Lower leg skin (tissue), 4 donors: ENCODE results near the gene RDH5. TPM values are rescaled to one million over a fixed set of nuclear protein-coding genes. Genes with fewer than 3 reads are reported as not detected.

Experiments used
- DNase-seq, 2 donors: peaks; one replicate each; pipeline ENCODE4 v3.0.0-alpha.2; 2019; ENCODE audit warnings: low spot score in 2 of 2
- H3K4me3 ChIP-seq: fragments of 200-600 bp; sonication (generic); 2 replicates; pipeline ENCODE4 v1.5.1; 2017; ENCODE audit warnings: mild to moderate bottlenecking, low read depth; ENCODE audit not compliant: poor library complexity, severe bottlenecking
- CTCF ChIP-seq, 3 donors: fragments of 450-650 bp; IDR thresholded peaks; one replicate each; pipeline ENCODE4 v1.5.1; 2016; ENCODE audit warnings: antibody characterized with exemption in 3 of 3, mild to moderate bottlenecking in 3 of 3, moderate library complexity in 2 of 3
- POLR2A ChIP-seq, 2 donors: fragments of 450-650 bp; IDR thresholded peaks; one replicate each; pipeline ENCODE4 v1.6.1; 2016 to 2017; ENCODE audit warnings: antibody characterized with exemption in 2 of 2, mild to moderate bottlenecking in 1 of 2, moderate library complexity in 1 of 2
- WGBS, 2 donors: methylation state at CpG; one replicate each; pipeline ENCODE4 v1.1.5; 2018; 5-methylcytosine and 5-hydroxymethylcytosine counted together
- intact Hi-C: fragments of 100-400 bp; cut with DNase I; formaldehyde crosslinking; loops from one replicate; pipeline ENCODE4 v1.15.0; 2023; ENCODE audit warnings: low total_unique reads
- total RNA-seq, 4 donors: library from RNA; depleted of rRNA; stranded (reverse); fragments of >200 nt; gene quantifications; one replicate each; pipeline ENCODE4 v1.1.0, GENCODE V29; 2016

Gene RDH5
- total RNA-seq, 4 donors from 2014 or later: 2.5 to 8.9 (median 4.3) TPM

- intact Hi-C loops: no loop called here
- DNase-seq: peak in 1 of 2 donors; percentile 84
- TF ChIP-seq POLR2A (IDR thresholded peaks at IDR 0.05) (no peak), CTCF (IDR thresholded peaks at IDR 0.05) (no peak)
- H3K4me3 ChIP-seq: no peak overlapping the region
- 19 to 23% methylated on average over 16 to 17 of the region's 17 CpGs for WGBS, 2 donors
Measured at GRCh38 chr12:55681142-55682077, 38.8 kb upstream of the RDH5 start.

GRCh38 chr12:55682087-55682796, 38.0 kb upstream of the RDH5 start:
- TF ChIP-seq POLR2A (IDR thresholded peaks at IDR 0.05) (no peak), CTCF (IDR thresholded peaks at IDR 0.05) (no peak)
- intact Hi-C loops: no loop called here
- peak in 1 of 2 donors; percentile 67 for DNase-seq
- no peak overlapping the region for H3K4me3 ChIP-seq
- 83 to 87% methylated on average over 13 of the region's 13 CpGs for WGBS, 2 donors

DNA sequence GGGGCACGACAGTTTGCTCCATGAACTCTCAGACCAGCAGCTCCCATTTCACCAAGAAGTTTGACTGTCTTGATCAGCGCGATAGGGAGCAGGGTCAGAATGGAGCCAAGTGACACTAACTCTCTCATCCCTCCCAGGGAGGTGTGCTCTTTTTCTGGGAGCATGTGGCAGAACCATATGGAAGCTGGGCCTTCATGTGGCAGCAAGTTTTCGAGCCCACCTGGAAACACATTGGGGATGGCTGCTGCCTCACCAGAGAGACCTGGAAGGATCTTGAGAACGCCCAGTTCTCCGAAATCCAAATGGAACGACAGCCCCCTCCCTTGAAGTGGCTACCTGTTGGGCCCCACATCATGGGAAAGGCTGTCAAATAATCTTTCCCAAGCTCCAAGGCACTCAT, 36.5 kb upstream of the RDH5 start:
- no peak overlapping the region for H3K4me3 ChIP-seq
- TF ChIP-seq CTCF (IDR thresholded peaks at IDR 0.05): no peak
- no peak for TF ChIP-seq POLR2A (IDR thresholded peaks at IDR 0.05)
- 84 to 90% methylated on average over 7 of the region's 7 CpGs for WGBS, 2 donors
- intact Hi-C loops: no loop called here
- DNase-seq: peak in 1 of 2 donors; percentile 45

DNA sequence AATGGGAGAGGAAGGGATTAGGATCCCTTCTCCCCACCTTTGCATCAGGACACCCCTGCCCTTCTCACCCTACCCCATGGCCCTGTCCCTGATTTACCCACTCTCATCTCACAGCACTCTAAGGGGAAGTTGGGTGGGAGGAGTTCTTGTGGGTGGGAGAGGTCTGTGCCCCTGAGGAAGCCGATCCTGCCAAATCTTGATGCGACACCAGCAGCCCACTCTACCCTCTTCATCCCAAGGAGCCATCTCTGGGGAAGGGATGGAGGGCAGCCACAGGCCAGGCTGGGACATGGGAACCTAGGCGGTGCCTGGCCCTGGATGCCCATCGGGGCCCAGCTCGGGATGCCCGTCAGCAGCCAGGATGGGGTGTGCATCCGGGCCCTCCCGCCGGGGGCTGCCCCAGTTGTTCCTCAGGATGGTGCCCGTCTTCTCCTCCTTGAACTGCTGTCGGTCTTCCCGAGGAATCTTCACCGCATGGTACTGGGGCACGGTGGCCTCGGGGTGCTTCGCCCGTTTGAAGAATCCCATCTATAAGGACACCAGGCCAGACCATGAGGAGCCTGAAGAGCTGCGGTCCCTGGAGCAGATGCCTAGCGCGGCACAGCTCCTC, 35.3 kb upstream of the RDH5 start:
- peak in 1 of 2 donors; percentile 78 for DNase-seq
- intact Hi-C loops: no loop called here
- WGBS, 2 donors: 92 to 93% methylated on average over 20 of the region's 20 CpGs
- TF ChIP-seq POLR2A (IDR thresholded peaks at IDR 0.05) (no peak), CTCF (IDR thresholded peaks at IDR 0.05) (no peak)
- H3K4me3 ChIP-seq: no peak overlapping the region

DNA sequence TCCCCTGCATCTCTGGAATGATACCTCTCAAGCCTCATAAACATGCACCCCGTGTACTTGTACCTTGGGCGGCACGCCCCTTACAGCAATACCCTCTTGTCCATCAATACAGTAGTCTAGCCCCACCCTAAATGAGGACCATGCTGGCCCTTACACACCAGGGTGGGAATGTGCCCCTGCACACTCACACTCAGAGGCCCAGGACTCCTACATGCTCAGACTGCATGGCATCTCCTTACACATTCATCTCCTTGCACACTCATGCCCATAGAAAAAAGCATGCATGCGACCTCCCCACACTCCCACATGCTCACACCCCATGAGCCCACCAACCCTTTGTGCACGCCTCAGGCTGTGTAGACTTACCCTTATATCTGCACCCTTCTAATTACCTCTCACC, 34.5 kb upstream of the RDH5 start:
- 92 to 93% methylated on average over 5 of the region's 5 CpGs for WGBS, 2 donors
- intact Hi-C loops: no loop called here
- peak in 1 of 2 donors; percentile 37 for DNase-seq
- no peak overlapping the region for H3K4me3 ChIP-seq
- no peak for TF ChIP-seq CTCF (IDR thresholded peaks at IDR 0.05)
- no peak for TF ChIP-seq POLR2A (IDR thresholded peaks at IDR 0.05)
